IMR-90 (cell line): ENCODE measurements around the gene UCK2. TPM values are rescaled to one million over a fixed set of nuclear protein-coding genes. Genes with fewer than 3 reads are reported as not detected.

Experiments used
- ATAC-seq: fragments of 200-7000 bp; cut with Tn5 transposase; 2 replicates; pipeline ENCODE4 v1.9.1; 2020; ENCODE audit warnings: low read depth, mild to moderate bottlenecking, moderate library complexity
- BruUV-seq: library from RNA; stranded (reverse); fragments of 400-500 nt; replicated peaks from 2 replicates; lab custom pipeline; 2021; lab: Mats Ljungman, UMichigan
- CTCF ChIA-PET: fragments of 300-600 bp; formaldehyde crosslinking; extraction: SDS; loops from one replicate; lab custom pipeline; 2021; ENCODE audit warnings: antibody characterized with exemption; lab: Yijun Ruan, JAX
- POLR2A ChIA-PET: fragments of 300-600 bp; sonication (Branson Sonifier 250); formaldehyde crosslinking; loops from one replicate; lab custom pipeline; 2022; ENCODE audit warnings: antibody characterized with exemption; ENCODE audit not compliant: unreplicated experiment; lab: Charles Lee
- DNase-seq: peaks from one replicate; pipeline ENCODE4 v3.0.0; 2013
- H2AFZ ChIP-seq: replicated peaks from 2 replicates; pipeline ENCODE3; 2013; ENCODE audit warnings: low read length, mild to moderate bottlenecking; ENCODE audit not compliant: poor library complexity
- H2AK5ac ChIP-seq: 2 replicates; pipeline ENCODE4 v1.6.1; 2013; ENCODE audit warnings: low read depth, low read length, inconsistent platforms
- H2AK9ac ChIP-seq: replicated peaks from 2 replicates; pipeline ENCODE3; 2013; ENCODE audit warnings: mild to moderate bottlenecking, low read depth, low read length, moderate library complexity; ENCODE audit not compliant: poor library complexity
- H2BK120ac ChIP-seq: 2 replicates; pipeline ENCODE4 v1.6.1; 2013; ENCODE audit warnings: low read depth, low read length, inconsistent platforms
- H2BK15ac ChIP-seq: 3 replicates; pipeline ENCODE4 v1.6.1; 2013; ENCODE audit warnings: low read depth, low read length, inconsistent platforms
- H2BK20ac ChIP-seq: 2 replicates; pipeline ENCODE4 v1.6.1; 2013; ENCODE audit warnings: low read depth, mild to moderate bottlenecking, inconsistent platforms, low read length, moderate library complexity
- H2BK5ac ChIP-seq: 2 replicates; pipeline ENCODE4 v1.6.1; 2013; ENCODE audit warnings: mild to moderate bottlenecking, low read depth, low read length, inconsistent platforms; ENCODE audit not compliant: poor library complexity, severe bottlenecking
- H3K14ac ChIP-seq: replicated peaks from 2 replicates; pipeline ENCODE4 v1.6.1; 2013; ENCODE audit warnings: low read depth, low read length, inconsistent platforms
- H3K18ac ChIP-seq: 2 replicates; pipeline ENCODE4 v1.6.1; 2013; ENCODE audit warnings: low read depth, low read length, control low read depth
- H3K23ac ChIP-seq: 2 replicates; pipeline ENCODE4 v1.6.1; 2013; ENCODE audit warnings: low read depth, low read length, inconsistent platforms
- H3K27ac ChIP-seq: 2 replicates; pipeline ENCODE4 v1.5.1; 2013; ENCODE audit warnings: mild to moderate bottlenecking, control low read depth, low read length; ENCODE audit not compliant: insufficient read depth
- H3K27me3 ChIP-seq: 2 replicates; pipeline ENCODE4 v1.6.1; 2013; ENCODE audit warnings: low read length; ENCODE audit not compliant: control insufficient read depth, insufficient read depth
- H3K36me3 ChIP-seq: 2 replicates; pipeline ENCODE4 v1.6.1; 2013; ENCODE audit warnings: low read length, mixed read lengths; ENCODE audit not compliant: control insufficient read depth, insufficient read depth
- H3K4ac ChIP-seq: 2 replicates; pipeline ENCODE4 v1.6.1; 2013; ENCODE audit warnings: low read depth, low read length, inconsistent platforms
- H3K4me1 ChIP-seq: 2 replicates; pipeline ENCODE4 v1.6.1; 2013; ENCODE audit warnings: low read length, mixed read lengths; ENCODE audit not compliant: control insufficient read depth, insufficient read depth
- H3K4me2 ChIP-seq: 2 replicates; pipeline ENCODE4 v1.6.1; 2013; ENCODE audit warnings: low read depth, mild to moderate bottlenecking, control low read depth, low read length, moderate library complexity
- H3K4me3 ChIP-seq: 2 replicates; pipeline ENCODE4 v1.5.1; 2013; ENCODE audit warnings: low read depth, mild to moderate bottlenecking, control low read depth, low read length, moderate library complexity; ENCODE audit not compliant: insufficient read depth
- H3K56ac ChIP-seq: 2 replicates; pipeline ENCODE4 v1.6.1; 2013; ENCODE audit warnings: low read length, inconsistent platforms; ENCODE audit not compliant: insufficient read depth; ENCODE audit errors: extremely low read depth
- H3K79me1 ChIP-seq, 2 experiments: 2 replicates each; pipeline ENCODE4 v1.6.1; 2013; ENCODE audit warnings: low read length in 2 of 2, inconsistent platforms in 1 of 2, low read depth in 1 of 2
- H3K9ac ChIP-seq: 2 replicates; pipeline ENCODE4 v1.6.1; 2013; ENCODE audit warnings: low read depth, low read length, control low read depth
- H3K9me1 ChIP-seq: 2 replicates; pipeline ENCODE4 v1.6.1; 2013; ENCODE audit warnings: low read length, inconsistent platforms; ENCODE audit not compliant: insufficient read depth
- H3K9me3 ChIP-seq: 2 replicates; pipeline ENCODE4 v1.6.1; 2013; ENCODE audit warnings: low read length; ENCODE audit not compliant: control insufficient read depth, insufficient read depth
- H4K20me1 ChIP-seq: 2 replicates; pipeline ENCODE4 v1.6.1; 2013; ENCODE audit warnings: low read length, inconsistent platforms; ENCODE audit not compliant: insufficient read depth
- H4K5ac ChIP-seq: 2 replicates; pipeline ENCODE4 v1.6.1; 2013; ENCODE audit warnings: mild to moderate bottlenecking, low read depth, low read length, control low read depth
- H4K8ac ChIP-seq, 2 experiments: 2 replicates each; pipeline ENCODE4 v1.6.1; 2013; ENCODE audit warnings: low read depth in 2 of 2, low read length in 2 of 2, control low read depth in 1 of 2, inconsistent platforms in 1 of 2
- H4K91ac ChIP-seq: 2 replicates; pipeline ENCODE4 v1.6.1; 2013; ENCODE audit warnings: low read depth, low read length, inconsistent platforms; ENCODE audit not compliant: insufficient read depth
- BHLHE40 ChIP-seq: fragments of 150-350 bp; IDR thresholded peaks from 2 replicates; pipeline ENCODE4 v1.6.1; 2016; ENCODE audit warnings: mild to moderate bottlenecking, low read depth, low read length
- CHD1 ChIP-seq: IDR thresholded peaks from 2 replicates; pipeline ENCODE4 v1.6.1; 2012; ENCODE audit warnings: low read depth, low read length, improper control_type of control experiment
- CTCF ChIP-seq: conservative IDR thresholded peaks from 2 replicates; pipeline ENCODE4 v1.5.1; 2012; ENCODE audit warnings: mild to moderate bottlenecking, low read depth, low read length, improper control_type of control experiment
- ELK1 ChIP-seq: fragments of 150-350 bp; IDR thresholded peaks from 2 replicates; pipeline ENCODE4 v1.6.1; 2016; ENCODE audit warnings: low read depth, mild to moderate bottlenecking, low read length, moderate library complexity, borderline replicate concordance
- FOS ChIP-seq: fragments of 150-350 bp; IDR thresholded peaks from 2 replicates; pipeline ENCODE4 v1.6.1; 2016; ENCODE audit warnings: low read depth, low read length
- MAFK ChIP-seq: IDR thresholded peaks from 2 replicates; pipeline ENCODE4 v1.6.1; 2012; ENCODE audit warnings: low read depth, low read length, improper control_type of control experiment
- MAZ ChIP-seq: IDR thresholded peaks from 2 replicates; pipeline ENCODE4 v1.6.1; 2012; ENCODE audit warnings: low read depth, mild to moderate bottlenecking, low read length, improper control_type of control experiment, moderate library complexity, borderline replicate concordance
- NFE2L2 ChIP-seq: fragments of 150-350 bp; IDR thresholded peaks from 2 replicates; pipeline ENCODE4 v1.6.1; 2016; ENCODE audit warnings: low read depth, mild to moderate bottlenecking, low read length
- RAD21 ChIP-seq: IDR thresholded peaks from 2 replicates; pipeline ENCODE4 v1.6.1; 2012; ENCODE audit warnings: low read length, improper control_type of control experiment
- USF2 ChIP-seq: fragments of 150-350 bp; IDR thresholded peaks from 2 replicates; pipeline ENCODE4 v1.6.1; 2017; ENCODE audit warnings: mild to moderate bottlenecking, antibody characterized with exemption, low read length, low read depth
- WGBS, 2 experiments: methylation state at CpG; one replicate each; pipeline versions ENCODE4 v1.1.5 to v1.1.7; 2013; ENCODE audit warnings: missing lambda C conversion rate in 2 of 2; ENCODE audit not compliant: insufficient read length in 1 of 2; ENCODE audit errors: extremely low coverage in 2 of 2; 5-methylcytosine and 5-hydroxymethylcytosine counted together
- dilution Hi-C: fragments of 300-500 bp; cut with HindIII; formaldehyde crosslinking; loops from one replicate; pipeline ENCODE4 v1.14.3; 2018; ENCODE audit warnings: low sequenced_read_pairs; ENCODE audit not compliant: unreplicated experiment
- in situ Hi-C: fragments of 300-500 bp; cut with MboI; formaldehyde crosslinking; loops from 3 replicates; pipeline ENCODE4 v1.14.3; 2019; ENCODE audit warnings: low sequenced_read_pairs, inconsistent platforms, mixed read lengths
- intact Hi-C: fragments of 100-400 bp; cut with micrococcal nuclease; formaldehyde crosslinking; loops from 2 replicates; pipeline ENCODE4 v1.10.0; 2022
- polyA plus RNA-seq, 3 experiments: library from polyadenylated mRNA; depleted of rRNA; stranded (reverse); fragments of >200 nt; gene quantifications; 2 replicates each; pipeline ENCODE4 v1.2.3, GENCODE V29; 2012; ENCODE audit warnings: low replicate concordance in 1 of 3
- total RNA-seq: library from RNA; depleted of rRNA; stranded (reverse); fragments of >200 nt; gene quantifications from 2 replicates; pipeline ENCODE4 v1.2.3, GENCODE V29; 2012

Gene UCK2
- total and polyA plus RNA-seq, 2 of the 4 experiments (the other 2 are of a cell fraction): 83.0 to 87.8 TPM

GRCh38 chr1:165879946-165880345, 52.5 kb downstream of the UCK2 start:
- H3K4me1 ChIP-seq: peaks cover 7% of the 10 kb centered on the region
- H2AK9ac ChIP-seq: no peak overlapping the region
- intact Hi-C loops (no loop called here), dilution Hi-C loops (no loop called here), in situ Hi-C loops (no loop called here)
- no peak overlapping the region for H2BK15ac ChIP-seq
- H3K27me3 ChIP-seq: no peaks in the 10 kb centered on the region
- no peak overlapping the region for H3K23ac ChIP-seq
- H2AK5ac ChIP-seq: no peak overlapping the region
- no peak overlapping the region for H3K14ac ChIP-seq
- H3K56ac ChIP-seq: no peak overlapping the region
- 88% methylated on average over 2 of the region's 4 CpGs; no CpG with 5 or more reads in 1 of the 2 experiments for WGBS, 2 experiments
- peaks cover 7% of the 10 kb centered on the region for H3K9me1 ChIP-seq
- TF ChIP-seq NFE2L2: no peak
- no peak for TF ChIP-seq CHD1
- TF ChIP-seq ELK1: no peak
- TF ChIP-seq BHLHE40: no peak
- no peak for TF ChIP-seq RAD21
- TF ChIP-seq USF2: no peak
- TF ChIP-seq FOS: no peak
- no peak for TF ChIP-seq MAFK
- TF ChIP-seq CTCF: no peak
- TF ChIP-seq MAZ: no peak
- H4K91ac ChIP-seq: no peak overlapping the region
- H3K18ac ChIP-seq: no peak overlapping the region
- no peak overlapping the region for H2BK20ac ChIP-seq
- H4K8ac ChIP-seq: no peak overlapping the region
- no peak overlapping the region for H2AFZ ChIP-seq
- no peak overlapping the region for H4K5ac ChIP-seq
- no peak overlapping the region for H2BK120ac ChIP-seq
- DNase-seq (no peak), ATAC-seq (no peak)
- no peak overlapping the region for H2BK5ac ChIP-seq
- H3K9ac ChIP-seq: no peak overlapping the region
- H3K27ac ChIP-seq: no peak overlapping the region
- CTCF ChIA-PET: no interaction called here
- BruUV-seq: no TSS peak
- H3K9me3 ChIP-seq: no peaks in the 10 kb centered on the region; the same call in 1 of the 2 replicates
- peaks cover 60 to 73% of the 10 kb centered on the region in 2 experiments for H3K79me1 ChIP-seq
- POLR2A ChIA-PET: no interaction called here
- H3K4me3 ChIP-seq: no peak overlapping the region
- H3K36me3 ChIP-seq: no peaks in the 10 kb centered on the region
- no peak overlapping the region for H3K4me2 ChIP-seq
- H4K20me1 ChIP-seq: peaks cover 25% of the 10 kb centered on the region
- H3K4ac ChIP-seq: no peak overlapping the region
